Uterus (tissue), 4 donors: ENCODE measurements around the gene SRSF5. TPM values are rescaled to one million over a fixed set of nuclear protein-coding genes. Genes with fewer than 3 reads are reported as not detected.
A peak's percentile ranks its signal among the peaks of the same experiment; 100 is the strongest.
"Not testable (repeated sequence)": the region's sequence is repeated elsewhere in the genome, so short reads cannot be mapped to it uniquely, and the experiment has no call there.

Experiments
- DNase-seq, 2 donors: peaks; one replicate each; pipeline ENCODE4 v3.0.0-alpha.2; 2019 to 2020
- H3K27ac ChIP-seq, 2 donors: fragments of 200-600 bp; sonication (generic); 1 replicate in 1 of 2; 2 replicates in 1 of 2; pipeline ENCODE4 v1.5.1; 2016 to 2018
- H3K27me3 ChIP-seq, 2 donors: fragments of 200-600 bp; sonication (generic); one replicate each; pipeline ENCODE4 v1.5.1; 2018 to 2019; ENCODE audit warnings: control low read depth in 1 of 2
- H3K36me3 ChIP-seq, 2 donors: fragments of 200-600 bp; sonication (generic); one replicate each; pipeline ENCODE4 v1.5.1; 2019; ENCODE audit warnings: control low read depth in 1 of 2
- H3K4me1 ChIP-seq, 2 donors: fragments of 200-600 bp; sonication (generic); one replicate each; pipeline ENCODE4 v1.5.1; 2018 to 2019; ENCODE audit warnings: control low read depth in 1 of 2
- H3K4me3 ChIP-seq, 2 donors: fragments of 200-600 bp; sonication (generic); 1 replicate in 1 of 2; 2 replicates in 1 of 2; pipeline ENCODE4 v1.5.1; 2018 to 2019; ENCODE audit warnings: mild to moderate bottlenecking in 1 of 2
- H3K9me3 ChIP-seq, 2 donors: fragments of 200-600 bp; sonication (generic); one replicate each; pipeline ENCODE4 v1.5.1; 2019; ENCODE audit warnings: control low read depth in 1 of 2
- CTCF ChIP-seq, 4 experiments: fragments of 200-600 bp in 2 of 4; fragments of 450-650 bp in 2 of 4; sonication (generic) in 2 of 4; IDR thresholded peaks; one replicate each; pipeline ENCODE4 v1.5.1; 2016 to 2019; ENCODE audit warnings: antibody characterized with exemption in 4 of 4, mild to moderate bottlenecking in 2 of 4, moderate library complexity in 1 of 4
- POLR2A ChIP-seq, 2 donors: fragments of 450-650 bp; IDR thresholded peaks; one replicate each; pipeline ENCODE4 v1.6.1; 2016; ENCODE audit warnings: antibody characterized with exemption in 2 of 2, mild to moderate bottlenecking in 1 of 2, moderate library complexity in 1 of 2
- intact Hi-C: fragments of 100-400 bp; cut with DNase I; formaldehyde crosslinking; loops from one replicate; pipeline ENCODE4 v1.15.1; 2023; ENCODE audit warnings: low total_unique reads
- total RNA-seq, 4 donors: library from RNA; depleted of rRNA in 3 of 4; stranded (reverse); fragments of >200 nt in 3 of 4; gene quantifications; one replicate each; pipeline versions ENCODE4 v1.1.0 to v1.2.4, GENCODE V29; 2014 to 2023
- donor health status: DM: yes; HTN: yes; CAD: no.

Gene SRSF5
- 100 to 1,000 TPM; 183 to 570 (median 403) TPM for total RNA-seq

DNA sequence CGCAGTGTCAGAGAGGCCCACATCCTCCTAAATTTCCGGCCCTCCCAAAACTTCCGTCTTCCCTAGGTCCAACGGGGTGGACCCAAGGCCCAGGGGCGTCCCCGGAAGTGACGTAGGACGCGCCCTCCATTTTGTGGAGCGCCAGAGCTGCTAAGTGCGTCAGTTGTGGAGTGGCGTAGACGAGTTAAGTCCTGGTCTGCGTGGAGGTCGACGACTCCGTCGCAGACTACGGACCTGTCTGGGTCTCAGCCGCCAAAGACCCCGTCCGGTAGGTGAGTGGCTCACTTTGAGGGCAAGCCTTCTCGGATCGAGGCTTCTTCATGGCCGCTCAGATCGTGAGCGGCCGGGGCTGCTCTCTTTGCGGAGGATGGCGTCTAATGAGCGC lies at the start of gene SRSF5:
Gene SRSF5, plus strand, starts transcription at position 159 of the 385 bp plus-strand sequence. CDS start 1,015 bp downstream, outside the sequence.
- Histone ChIP-seq H3K27me3 (no peaks in the 10 kb centered on the region), H3K4me3 (peak within 1 kb of the TSS; percentile 93 to 96), H3K9me3 (no peaks in the 10 kb centered on the region), H3K27ac (peak within 1 kb of the TSS; percentile 100), H3K36me3 (peaks cover 0 to 2% of the 10 kb centered on the region in 2 donors), H3K4me1 (peaks cover 5 to 12% of the 10 kb centered on the region in 2 donors)
- peak; percentile 95 to 97 for DNase-seq
- TF ChIP-seq CTCF (IDR thresholded peaks at IDR 0.05) (no peak), POLR2A (IDR thresholded peaks at IDR 0.05) (peak; percentile 97 to 98)
- intact Hi-C loops, result no loop called here

DNA sequence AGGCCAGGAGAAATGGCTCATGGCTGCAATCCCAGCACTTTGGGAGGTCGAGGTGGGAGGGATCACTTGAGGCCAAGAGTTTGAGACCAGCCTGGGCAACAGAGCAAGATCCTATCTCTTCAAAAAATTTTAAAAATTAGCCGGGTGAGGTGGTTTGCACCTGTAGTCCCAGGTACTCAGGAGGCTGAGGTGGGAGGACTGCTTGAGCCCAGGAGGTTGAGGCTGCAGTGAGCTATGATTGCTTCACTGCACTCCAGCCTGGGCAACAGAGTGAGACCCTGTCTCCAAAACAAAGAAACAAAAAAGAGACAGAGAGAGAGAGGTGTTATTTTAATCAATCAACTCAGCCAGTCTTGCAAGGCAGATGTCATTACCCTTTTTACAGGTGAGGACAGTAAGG lies 48.3 kb upstream of the SRSF5 start:
- H3K4me1 ChIP-seq, H3K36me3 ChIP-seq, intact Hi-C loops, H3K27me3 ChIP-seq, DNase-seq, H3K27ac ChIP-seq, H3K4me3 ChIP-seq, H3K9me3 ChIP-seq: not testable (repeated sequence)

- Histone ChIP-seq H3K27me3 (no peaks in the 10 kb centered on the region), H3K36me3 (no peaks in the 10 kb centered on the region), H3K9me3 (no peaks in the 10 kb centered on the region), H3K27ac (peak overlapping the region; percentile 10 to 23), H3K4me3 (no peak overlapping the region), H3K4me1 (peaks cover 0 to 8% of the 10 kb centered on the region in 2 donors)
- peak; percentile 59 to 69 for DNase-seq
- intact Hi-C loops, result no loop called here
- TF ChIP-seq CTCF (IDR thresholded peaks at IDR 0.05) (no peak), POLR2A (IDR thresholded peaks at IDR 0.05) (no peak)
These were observed 47.4 kb upstream of the SRSF5 start for GRCh38 chr14:69719501-69719951.

DNA sequence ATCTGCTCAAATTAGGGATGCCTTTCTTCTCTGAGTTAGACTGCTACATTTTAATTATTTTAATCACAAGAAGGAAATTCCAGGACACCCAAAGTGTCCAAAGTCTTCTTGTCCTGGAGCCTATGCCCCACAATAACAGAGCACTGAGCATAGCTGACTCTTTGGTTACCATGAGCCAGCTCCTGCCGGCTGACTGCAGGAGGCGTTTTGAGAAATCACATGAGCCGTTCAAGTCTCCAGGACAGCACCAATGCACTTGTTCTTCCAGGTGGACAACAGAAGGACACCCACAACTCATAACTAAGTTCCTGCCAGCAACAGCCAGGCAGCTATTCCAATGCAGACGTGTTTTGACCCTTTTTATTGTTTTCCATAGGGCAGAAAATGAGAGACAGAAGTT lies 46.0 kb upstream of the SRSF5 start:
- intact Hi-C loops, result no loop called here
- H3K27ac ChIP-seq, result no peak overlapping the region
- H3K4me1 ChIP-seq, result peaks cover 0 to 7% of the 10 kb centered on the region in 2 donors
- TF ChIP-seq POLR2A (IDR thresholded peaks at IDR 0.05), result no peak
- no peak for TF ChIP-seq CTCF (IDR thresholded peaks at IDR 0.05)
- DNase-seq, result no peak
- no peak overlapping the region for H3K4me3 ChIP-seq
- no peaks in the 10 kb centered on the region for H3K9me3 ChIP-seq
- H3K36me3 ChIP-seq, result no peaks in the 10 kb centered on the region
- no peaks in the 10 kb centered on the region for H3K27me3 ChIP-seq

GRCh38 chr14:69726761-69727511 lies 40.0 kb upstream of the SRSF5 start:
- no peaks in the 10 kb centered on the region for H3K27me3 ChIP-seq
- no peaks in the 10 kb centered on the region for H3K9me3 ChIP-seq
- TF ChIP-seq POLR2A (IDR thresholded peaks at IDR 0.05) (no peak), CTCF (IDR thresholded peaks at IDR 0.05) (peak; percentile 97 to 98 (median 98))
- peak; percentile 77 to 84 for DNase-seq
- peak overlapping the region in 1 of 2 donors; percentile 29 for H3K4me3 ChIP-seq
- no peaks in the 10 kb centered on the region for H3K36me3 ChIP-seq
- intact Hi-C loops, result loop anchor here (5.0 kb wide), 2 partner anchors 125 to 140 kb away; no protein-coding TSS in a partner anchor
- peak overlapping the region; percentile 48 to 60 for H3K27ac ChIP-seq
- H3K4me1 ChIP-seq, result no peaks in the 10 kb centered on the region
